ENCODE data around the gene LRRC75B.
A peak's percentile ranks its signal among the peaks of the same experiment; 100 is the strongest.

The LRRC75B gene

DNA sequence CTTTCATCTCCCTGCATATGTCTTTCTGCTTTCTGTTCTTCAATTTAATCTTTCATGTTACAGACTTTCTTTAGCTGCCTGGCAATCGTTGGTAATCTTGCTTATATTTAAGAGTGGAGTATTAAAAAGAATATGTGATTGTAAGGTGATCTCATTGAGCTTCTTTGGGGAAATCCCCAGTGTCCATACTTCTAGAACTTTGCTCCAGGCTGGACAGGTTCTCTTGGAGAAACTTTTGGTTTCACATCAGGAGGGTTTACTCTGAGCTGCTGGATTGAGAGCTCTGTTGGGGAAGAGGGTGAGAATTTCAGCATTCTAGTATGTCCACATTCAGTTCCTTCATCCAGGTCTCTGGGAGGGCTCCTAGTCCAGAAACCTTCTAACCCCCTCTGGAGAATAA is 16.1 kb downstream of the LRRC75B start:
- no peaks in the 10 kb centered on the region for H3K4me1 ChIP-seq
- TF ChIP-seq, protein P1, sequence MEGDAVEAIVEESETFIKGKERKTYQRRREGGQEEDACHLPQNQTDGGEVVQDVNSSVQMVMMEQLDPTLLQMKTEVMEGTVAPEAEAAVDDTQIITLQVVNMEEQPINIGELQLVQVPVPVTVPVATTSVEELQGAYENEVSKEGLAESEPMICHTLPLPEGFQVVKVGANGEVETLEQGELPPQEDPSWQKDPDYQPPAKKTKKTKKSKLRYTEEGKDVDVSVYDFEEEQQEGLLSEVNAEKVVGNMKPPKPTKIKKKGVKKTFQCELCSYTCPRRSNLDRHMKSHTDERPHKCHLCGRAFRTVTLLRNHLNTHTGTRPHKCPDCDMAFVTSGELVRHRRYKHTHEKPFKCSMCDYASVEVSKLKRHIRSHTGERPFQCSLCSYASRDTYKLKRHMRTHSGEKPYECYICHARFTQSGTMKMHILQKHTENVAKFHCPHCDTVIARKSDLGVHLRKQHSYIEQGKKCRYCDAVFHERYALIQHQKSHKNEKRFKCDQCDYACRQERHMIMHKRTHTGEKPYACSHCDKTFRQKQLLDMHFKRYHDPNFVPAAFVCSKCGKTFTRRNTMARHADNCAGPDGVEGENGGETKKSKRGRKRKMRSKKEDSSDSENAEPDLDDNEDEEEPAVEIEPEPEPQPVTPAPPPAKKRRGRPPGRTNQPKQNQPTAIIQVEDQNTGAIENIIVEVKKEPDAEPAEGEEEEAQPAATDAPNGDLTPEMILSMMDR (IDR thresholded peaks at IDR 0.05) = no peak
- H3K36me3 ChIP-seq = peaks cover 26 to 60% (median 34%) of the 10 kb centered on the region in 3 donors
- no peak for DNase-seq
- H3K9me3 ChIP-seq = no peaks in the 10 kb centered on the region
- no peaks in the 10 kb centered on the region for H3K27me3 ChIP-seq
- no peak overlapping the region for H3K4me3 ChIP-seq
- no peak overlapping the region for H3K27ac ChIP-seq
- intact Hi-C loops (cut with DNase I; ENCODE audit: low total_unique reads) = no loop called here

DNA sequence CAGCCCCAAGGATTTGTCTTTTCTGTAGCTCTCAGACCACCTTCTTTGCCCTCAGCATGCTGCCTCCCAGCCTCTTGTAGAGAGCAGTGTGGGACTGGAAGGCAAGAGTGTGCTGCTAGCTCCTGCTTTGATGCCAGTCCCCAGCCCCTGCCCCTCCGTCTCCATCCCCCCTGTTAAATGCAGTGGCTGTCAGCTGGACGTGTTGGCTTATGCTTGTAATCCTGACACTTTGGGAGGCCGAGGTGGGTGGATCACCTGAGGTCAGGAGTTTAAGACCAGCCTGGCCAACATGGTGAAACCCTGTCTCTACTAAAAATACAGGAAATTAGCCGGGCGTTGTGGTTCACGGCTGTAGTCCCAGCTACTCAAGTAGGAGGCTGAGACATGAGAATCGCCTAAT is 21.6 kb downstream of the LRRC75B start:
- TF ChIP-seq, protein P1 (IDR thresholded peaks at IDR 0.05) = no peak
- Histone ChIP-seq H3K4me1 (peaks cover 0 to 4% (median 0%) of the 10 kb centered on the region in 4 donors), H3K9me3 (no peaks in the 10 kb centered on the region), H3K4me3 (no peak overlapping the region), H3K36me3 (peaks cover 62 to 92% (median 78%) of the 10 kb centered on the region in 3 donors), H3K27me3 (no peaks in the 10 kb centered on the region), H3K27ac (no peak overlapping the region)
- no peak for DNase-seq
- intact Hi-C loops (cut with DNase I; ENCODE audit: low total_unique reads) = no loop called here

DNA sequence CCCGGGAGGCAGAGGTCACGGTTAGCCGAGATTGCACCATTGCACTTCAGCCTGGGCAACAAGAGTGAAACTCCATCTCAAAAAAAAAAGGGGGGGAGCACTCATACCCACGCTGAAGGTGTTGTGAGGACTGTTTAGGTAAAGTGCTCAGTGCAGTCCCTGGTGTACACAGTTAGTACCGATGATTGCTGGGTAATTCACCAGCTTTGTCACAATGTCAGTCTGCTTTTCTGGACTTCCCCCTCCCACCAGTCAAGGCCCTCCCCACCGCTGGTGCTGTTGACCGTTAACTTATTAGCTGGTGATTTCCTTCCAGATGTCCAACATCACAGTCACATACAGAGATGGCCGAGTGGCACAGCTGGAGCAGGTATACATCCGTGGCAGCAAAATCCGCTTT is 25.2 kb downstream of the LRRC75B start:
- Histone ChIP-seq H3K27me3 (no peaks in the 10 kb centered on the region), H3K9me3 (no peaks in the 10 kb centered on the region), H3K4me1 (peaks cover 0 to 34% (median 14%) of the 10 kb centered on the region in 4 donors), H3K27ac (no peak overlapping the region), H3K4me3 (no peak overlapping the region), H3K36me3 (peaks cover 44 to 68% (median 56%) of the 10 kb centered on the region in 3 donors)
- TF ChIP-seq, protein P1 (IDR thresholded peaks at IDR 0.05) = no peak
- no peak for DNase-seq
- intact Hi-C loops (cut with DNase I; ENCODE audit: low total_unique reads) = no loop called here

DNA sequence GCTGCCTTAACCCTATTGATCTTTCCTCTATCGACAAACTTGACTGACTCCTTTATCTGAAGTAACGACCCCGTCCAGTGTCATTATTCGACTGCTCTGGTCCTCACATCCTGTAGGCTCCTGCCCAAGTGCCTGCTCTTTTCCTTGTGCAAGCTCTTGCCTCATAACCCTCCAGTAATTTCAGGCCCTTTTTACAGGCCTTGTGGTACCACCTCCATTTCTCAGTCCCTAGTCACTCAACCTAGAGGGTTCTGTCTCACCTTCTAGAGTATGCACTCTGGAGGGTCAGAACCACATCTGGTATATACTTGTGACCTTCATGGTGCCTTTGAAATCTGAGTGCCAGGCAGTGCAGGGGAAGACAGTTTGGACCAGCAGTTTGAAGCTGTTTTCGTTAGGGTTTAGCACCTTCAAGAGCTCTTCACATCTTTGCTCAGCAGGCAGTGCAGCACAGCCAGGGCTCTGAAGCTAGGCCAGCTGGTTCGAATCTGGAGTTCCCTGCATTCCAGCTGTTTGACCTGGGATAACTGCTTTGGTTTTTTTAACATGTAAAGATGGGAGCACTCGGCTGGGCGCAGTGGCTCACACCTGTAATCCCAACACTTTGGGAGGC is 25.9 kb downstream of the LRRC75B start:
- no peak overlapping the region for H3K27ac ChIP-seq
- peaks cover 0 to 41% (median 16%) of the 10 kb centered on the region in 4 donors for H3K4me1 ChIP-seq
- H3K27me3 ChIP-seq = no peaks in the 10 kb centered on the region
- H3K4me3 ChIP-seq = no peak overlapping the region
- no peak for DNase-seq
- H3K9me3 ChIP-seq = no peaks in the 10 kb centered on the region
- peaks cover 37 to 68% (median 54%) of the 10 kb centered on the region in 3 donors for H3K36me3 ChIP-seq
- intact Hi-C loops (cut with DNase I; ENCODE audit: low total_unique reads) = no loop called here
- TF ChIP-seq, protein P1 (IDR thresholded peaks at IDR 0.05) = no peak

DNA sequence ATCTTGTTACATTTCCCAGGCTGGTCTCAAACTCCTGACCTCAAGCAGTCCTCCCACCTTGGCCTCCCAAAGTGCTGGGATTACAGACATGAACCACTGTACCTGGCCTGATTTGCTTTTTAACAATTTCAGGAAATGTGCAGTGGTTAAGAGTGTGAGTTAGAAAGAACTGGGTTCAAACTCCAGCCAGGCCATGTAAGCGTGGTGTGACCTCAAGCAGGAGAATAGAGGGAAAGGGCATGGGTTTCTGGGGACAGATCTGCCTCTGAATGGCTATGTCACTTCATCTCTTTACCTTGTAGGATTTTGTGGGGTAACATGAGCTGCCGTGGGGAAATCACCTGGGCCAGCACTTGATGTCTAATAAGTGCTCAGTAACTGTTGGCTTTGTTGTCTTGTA is 27.8 kb downstream of the LRRC75B start:
- no peak for DNase-seq
- Histone ChIP-seq H3K4me1 (peaks cover 0 to 46% (median 20%) of the 10 kb centered on the region in 4 donors), H3K4me3 (no peak overlapping the region), H3K36me3 (peaks cover 23 to 60% (median 48%) of the 10 kb centered on the region in 3 donors), H3K27me3 (no peaks in the 10 kb centered on the region), H3K27ac (peak overlapping the region in 1 of 2 donors; percentile 76), H3K9me3 (no peaks in the 10 kb centered on the region)
- TF ChIP-seq, protein P1 (IDR thresholded peaks at IDR 0.05) = no peak
- intact Hi-C loops (cut with DNase I; ENCODE audit: low total_unique reads) = no loop called here

Measured in tibial artery (tissue), 4 donors.